Measurements from ENCODE around the gene STK38. TPM values are rescaled to one million over a fixed set of nuclear protein-coding genes. Genes with fewer than 3 reads are reported as not detected.
A peak's percentile ranks its signal among the peaks of the same experiment; 100 is the strongest.

STK38 gene
- total and polyA plus RNA-seq, 9 of the 15 experiments (the other 6 are each of a cell fraction or from before 2014, with no cell fraction given): 5.7 to 28.7 (median 19.5) TPM

GRCh38 chr6:36455486-36456027, 91.7 kb downstream of the STK38 start:
- no peak overlapping the region for H3K4me3 ChIP-seq
- no peak for FAIRE-seq
- peaks cover 87% of the 10 kb centered on the region for H3K79me2 ChIP-seq (ENCODE audit: control insufficient read depth, insufficient read depth, low read length)
- TF ChIP-seq ZNF134 (CRISPR knock-in tag; conservative IDR thresholded peaks at IDR 0.05) (peak; percentile 88), RNF219 (CRISPR knock-in tag; IDR thresholded peaks at IDR 0.05) (no peak), SMAD1 (IDR thresholded peaks at IDR 0.05; ENCODE audit: low read depth, low read length, partially characterized antibody) (no peak), FOSL1 (tag; conservative IDR thresholded peaks at IDR 0.05) (no peak)
- H3K9ac ChIP-seq (ENCODE audit: insufficient read depth in 1 of 2, low read depth in 2 of 2, low read length in 2 of 2): no peak overlapping the region
- no peak overlapping the region for H3K27ac ChIP-seq (ENCODE audit: extremely low read depth, low read depth, low read length)
- no peak for ATAC-seq
- H3K4me2 ChIP-seq (ENCODE audit: insufficient read depth, low read length): no peak overlapping the region
- POLR2A ChIA-PET: interaction anchor here (0.9 to 1.8 kb wide), 4 partner anchors 9 to 14 kb away, joined by 3 to 7 read pairs (median 4); no protein-coding TSS in a partner anchor
- H3K9me1 ChIP-seq (ENCODE audit: control insufficient read depth, insufficient read depth, low read length): no peaks in the 10 kb centered on the region
- no peaks in the 10 kb centered on the region for H3K27me3 ChIP-seq (ENCODE audit: control insufficient read depth in 2 of 2, insufficient read depth in 2 of 2, low read length in 2 of 2)
- in situ Hi-C loops (cut with MboI): no loop called here
- H3K9me3 ChIP-seq (replicated peaks; ENCODE audit: control insufficient read depth, insufficient read depth, low read depth, low read length): no peaks in the 10 kb centered on the region
- CTCF ChIA-PET (ENCODE audit: low intra/inter-chr PET ratio): no interaction called here
- intact Hi-C loops (cut with micrococcal nuclease): no loop called here
- peaks cover 3% of the 10 kb centered on the region; the same call in 1 of the 2 replicates for H4K20me1 ChIP-seq (replicated peaks; ENCODE audit: control insufficient read depth, insufficient read depth, low read length)
- WGBS (ENCODE audit: insufficient coverage, low coverage, missing lambda C conversion rate): 90% methylated on average over 3 of the region's 3 CpGs
- H3K36me3 ChIP-seq (ENCODE audit: control insufficient read depth, insufficient read depth, low read length): peaks cover 44% of the 10 kb centered on the region
- no peak overlapping the region for H2AFZ ChIP-seq (ENCODE audit: low read depth, low read length)
- no peak for DNase-seq (ENCODE audit: extremely low read depth in 1 of 4, low spot score in 3 of 4)
- BruUV-seq (replicated peaks): no TSS peak
- H3K4me1 ChIP-seq (replicated peaks in 1 of 2; ENCODE audit: control insufficient read depth in 2 of 2, insufficient read depth in 2 of 2, low read length in 2 of 2): peaks cover 0 to 4% of the 10 kb centered on the region in 2 experiments; a peak in 1 of 5 replicates

Measured in K562 (cell line).